ENCODE measurements around the gene TRAPPC2. TPM values are rescaled to one million over a fixed set of nuclear protein-coding genes. Genes with fewer than 3 reads are reported as not detected.

The TRAPPC2 gene
- 10 to 100 TPM in 3 of 4 donors, 1 to 10 TPM in 1; 9.7 to 16.9 (median 12.0) TPM for total RNA-seq

GRCh38 chrX:13734278-13735172 is at the start of gene TRAPPC2, which contains the start of gene OFD1:
Gene TRAPPC2, minus strand, starts transcription at chrX:13734620. Its CDS starts 14,657 bp downstream, at chrX:13719963.
Gene OFD1, plus strand, starts transcription at chrX:13734748. Its CDS starts 324 bp downstream, at chrX:13735072.
- Histone ChIP-seq H3K4me3 (peak within 1 kb of the TSS; percentile 70), H3K9me3 (no peaks in the 10 kb centered on the region), H3K4me1 (peaks cover 20% of the 10 kb centered on the region), H3K36me3 (no peaks in the 10 kb centered on the region), H3K27ac (peak within 1 kb of the TSS; percentile 92), H3K27me3 (no peaks in the 10 kb centered on the region)
- peak; percentile 94 to 95 for DNase-seq (ENCODE audit: low spot score in 2 of 2)
- WGBS = under 1% methylated on average over 35 of the region's 75 CpGs
- TF ChIP-seq POLR2A (IDR thresholded peaks at IDR 0.05) (peak; percentile 49 to 81), EP300 (IDR thresholded peaks at IDR 0.05) (no peak), POLR2AphosphoS5 (IDR thresholded peaks at IDR 0.05) (peak in 2 of 3 donors; percentile 28 to 46), CTCF (IDR thresholded peaks at IDR 0.05) (no peak)

- peaks cover 3% of the 10 kb centered on the region for H3K36me3 ChIP-seq
- TF ChIP-seq POLR2AphosphoS5 (IDR thresholded peaks at IDR 0.05) = no peak
- TF ChIP-seq POLR2A (IDR thresholded peaks at IDR 0.05) = no peak
- TF ChIP-seq CTCF (IDR thresholded peaks at IDR 0.05) = no peak
- no peak for TF ChIP-seq EP300 (IDR thresholded peaks at IDR 0.05)
- WGBS = 71% methylated on average over 7 of the region's 7 CpGs
- no peaks in the 10 kb centered on the region for H3K4me1 ChIP-seq
- H3K27ac ChIP-seq = no peak overlapping the region
- no peaks in the 10 kb centered on the region for H3K9me3 ChIP-seq
- DNase-seq (ENCODE audit: low spot score in 2 of 2) = no peak
- no peak overlapping the region for H3K4me3 ChIP-seq
- H3K27me3 ChIP-seq = no peaks in the 10 kb centered on the region
These were observed 46.5 kb upstream of the TRAPPC2 start for GRCh38 chrX:13780868-13781427.

GRCh38 chrX:13778916-13779315 is 44.5 kb upstream of the TRAPPC2 start:
- H3K27ac ChIP-seq = no peak overlapping the region
- TF ChIP-seq CTCF (IDR thresholded peaks at IDR 0.05) = no peak
- H3K9me3 ChIP-seq = no peaks in the 10 kb centered on the region
- H3K36me3 ChIP-seq = peaks cover 11% of the 10 kb centered on the region
- no peak for DNase-seq (ENCODE audit: low spot score in 2 of 2)
- H3K27me3 ChIP-seq = no peaks in the 10 kb centered on the region
- no peak overlapping the region for H3K4me3 ChIP-seq
- 35% methylated on average over 2 of the region's 2 CpGs for WGBS
- H3K4me1 ChIP-seq = no peaks in the 10 kb centered on the region

- Histone ChIP-seq H3K4me3 (no peak overlapping the region), H3K27me3 (no peaks in the 10 kb centered on the region), H3K4me1 (no peaks in the 10 kb centered on the region), H3K27ac (no peak overlapping the region), H3K9me3 (no peaks in the 10 kb centered on the region), H3K36me3 (peaks cover 11% of the 10 kb centered on the region)
- TF ChIP-seq CTCF (IDR thresholded peaks at IDR 0.05) = no peak
- no peak for TF ChIP-seq EP300 (IDR thresholded peaks at IDR 0.05)
- TF ChIP-seq POLR2AphosphoS5 (IDR thresholded peaks at IDR 0.05) = no peak
- TF ChIP-seq POLR2A (IDR thresholded peaks at IDR 0.05) = no peak
- no peak for DNase-seq (ENCODE audit: low spot score in 2 of 2)
- WGBS = 84% methylated on average over 4 of the region's 4 CpGs
These were observed 42.0 kb upstream of the TRAPPC2 start for GRCh38 chrX:13776387-13776786.

- 97% methylated on average over 3 of the region's 3 CpGs for WGBS
- H3K27ac ChIP-seq = no peak overlapping the region
- H3K4me3 ChIP-seq = no peak overlapping the region
- H3K4me1 ChIP-seq = no peaks in the 10 kb centered on the region
- no peak for DNase-seq (ENCODE audit: low spot score in 2 of 2)
- H3K36me3 ChIP-seq = peaks cover 11% of the 10 kb centered on the region
- no peaks in the 10 kb centered on the region for H3K27me3 ChIP-seq
- no peaks in the 10 kb centered on the region for H3K9me3 ChIP-seq
- no peak for TF ChIP-seq POLR2AphosphoS5 (IDR thresholded peaks at IDR 0.05)
- no peak for TF ChIP-seq EP300 (IDR thresholded peaks at IDR 0.05)
- no peak for TF ChIP-seq CTCF (IDR thresholded peaks at IDR 0.05)
- no peak for TF ChIP-seq POLR2A (IDR thresholded peaks at IDR 0.05)
These were observed 41.4 kb upstream of the TRAPPC2 start for GRCh38 chrX:13775837-13776236.
